Occipital lobe (tissue), 2 donors: ENCODE results near the gene SKIDA1. TPM values are rescaled to one million over a fixed set of nuclear protein-coding genes. Genes with fewer than 3 reads are reported as not detected.
A peak's percentile ranks its signal among the peaks of the same experiment; 100 is the strongest.
"Not testable (repeated sequence)": the region's sequence is repeated elsewhere in the genome, so short reads cannot be mapped to it uniquely, and the experiment has no call there.

Experiments
- DNase-seq: peaks from one replicate; lab custom pipeline; 2025; lab: John Stamatoyannopoulos, UW
- total RNA-seq: library from RNA; depleted of rRNA; stranded (reverse); fragments of >200 nt; gene quantifications from one replicate; pipeline ENCODE4 v1.2.3, GENCODE V29; 2014

SKIDA1 gene
- total RNA-seq = 9.4 TPM

- DNase-seq = peak; percentile 70
Observed at GRCh38 chr10:21525367-21526187, at the start of gene SKIDA1. SKIDA1 (minus strand) TSS chr10:21525682; CDS start chr10:21517822, 7,860 bp downstream.

DNA sequence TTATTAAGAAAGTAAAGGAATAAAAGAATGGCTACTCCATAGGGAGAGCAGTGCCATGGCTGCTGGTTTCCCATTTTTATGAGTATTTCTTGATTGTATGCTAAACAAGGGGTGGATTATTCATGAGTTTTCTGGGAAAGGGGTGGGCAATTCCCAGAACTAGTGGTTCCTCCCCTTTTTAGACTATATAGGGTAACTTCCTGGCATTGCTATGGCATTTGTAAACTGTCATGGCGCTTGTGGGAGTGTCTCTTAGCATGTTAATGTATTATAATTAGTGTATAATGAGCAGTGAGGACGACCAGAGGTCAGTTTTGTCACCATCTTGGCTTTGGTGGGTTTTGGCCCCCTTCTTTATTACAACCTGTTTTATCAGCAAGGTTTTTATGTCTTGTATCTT is 49.0 kb upstream of the SKIDA1 start:
- DNase-seq = not testable (repeated sequence)

- no peak for DNase-seq
Observed at GRCh38 chr10:21572578-21572977, 47.1 kb upstream of the SKIDA1 start.

DNA sequence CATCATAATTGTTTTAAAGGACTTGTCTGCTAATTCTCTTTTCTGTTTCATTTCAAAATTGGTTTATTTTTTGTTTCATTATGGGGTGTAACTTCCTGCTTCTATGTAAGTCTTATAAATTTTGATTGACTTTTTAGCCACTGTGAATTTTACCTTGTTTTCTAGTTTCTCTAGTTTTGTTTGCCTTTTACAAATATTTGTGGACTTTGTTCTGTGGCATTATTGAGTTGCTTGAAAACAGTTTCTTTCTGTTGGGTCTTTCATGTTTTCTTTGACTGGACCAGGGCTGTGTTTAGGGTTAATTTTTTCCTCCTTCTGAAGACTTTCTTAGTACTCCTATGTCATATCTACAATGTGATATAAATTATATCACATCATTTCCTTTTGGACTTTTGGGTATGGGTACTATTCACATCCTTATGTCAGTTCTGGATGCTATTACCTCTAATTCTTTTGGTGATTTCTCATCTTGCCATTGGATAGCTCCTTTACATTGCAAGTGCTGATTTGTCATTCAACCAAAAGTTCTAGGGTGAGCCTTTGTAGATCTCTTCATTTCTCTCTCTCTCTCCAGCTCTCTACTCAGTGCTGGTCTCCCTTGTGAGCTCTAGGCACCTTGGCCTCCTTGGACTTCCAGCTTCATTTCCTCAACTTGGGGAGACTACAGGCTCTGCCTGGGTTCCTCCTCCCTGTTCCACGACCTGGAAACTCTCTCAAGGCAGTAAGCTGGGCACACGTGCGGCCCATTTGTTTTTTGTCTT is 45.5 kb upstream of the SKIDA1 start:
- DNase-seq = no peak

DNA sequence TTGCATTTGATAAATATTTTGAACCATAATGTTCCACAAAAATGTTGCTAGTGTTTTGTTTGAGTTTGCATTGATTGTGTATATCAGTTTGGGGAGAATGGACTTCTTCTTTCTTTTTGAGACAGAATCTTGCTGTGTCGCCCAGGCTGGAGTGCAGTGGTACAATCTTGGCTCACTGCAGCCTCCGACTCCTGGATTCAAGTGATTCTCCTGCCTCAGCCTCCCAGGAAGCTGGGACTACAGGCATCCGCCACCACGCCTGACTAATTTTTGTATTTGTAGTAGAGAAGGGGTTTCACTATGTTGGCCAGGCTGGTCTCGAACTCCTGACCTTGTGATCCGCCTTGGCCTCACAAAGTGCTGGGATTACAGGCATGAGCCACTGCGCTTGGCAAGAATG is 33.5 kb upstream of the SKIDA1 start:
- not testable (repeated sequence) for DNase-seq

DNA sequence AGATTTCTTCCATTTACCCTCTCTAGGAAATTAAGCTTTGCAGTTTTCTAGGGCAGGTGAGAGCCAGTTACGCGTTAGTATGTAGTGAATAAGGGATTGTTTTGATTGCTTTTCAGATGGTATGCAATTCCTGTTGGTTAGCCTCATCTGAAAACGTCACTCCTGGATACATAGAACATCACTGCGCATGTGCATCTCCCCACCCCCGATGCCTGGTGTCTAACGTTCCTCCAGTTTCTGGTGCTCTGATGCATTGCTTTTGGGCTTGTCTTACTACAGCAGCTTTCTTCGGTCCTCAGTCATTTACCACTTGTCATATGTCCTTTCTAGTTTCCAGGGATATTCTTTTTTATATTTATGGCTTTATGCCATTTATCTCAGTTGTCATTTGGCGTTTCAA is 31.0 kb upstream of the SKIDA1 start:
- no peak for DNase-seq

GRCh38 chr10:21552638-21553037 is 27.2 kb upstream of the SKIDA1 start:
- DNase-seq = no peak

- no peak for DNase-seq
Observed at GRCh38 chr10:21547246-21547645, 21.8 kb upstream of the SKIDA1 start.

GRCh38 chr10:21540701-21541100 is 15.2 kb upstream of the SKIDA1 start:
- not testable (repeated sequence) for DNase-seq

DNA sequence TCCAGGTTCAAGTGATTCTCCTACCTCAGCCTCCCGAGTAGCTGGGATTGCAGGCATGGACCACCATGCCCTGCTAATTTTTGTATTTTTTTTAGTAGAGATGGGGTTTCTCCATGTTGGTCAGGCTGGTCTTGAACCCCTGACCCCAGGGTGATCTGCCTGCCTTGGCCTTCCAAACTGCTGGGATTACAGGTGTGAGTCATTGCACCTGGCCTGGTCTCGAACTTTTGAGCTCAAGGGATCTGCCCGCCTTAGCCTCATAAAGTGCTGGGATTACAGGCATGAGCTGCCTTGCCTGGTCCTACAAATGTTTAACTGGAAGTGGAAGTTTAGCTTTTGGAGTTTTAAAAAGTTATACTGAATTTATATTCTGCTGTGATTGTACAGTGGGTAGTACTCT is 11.4 kb upstream of the SKIDA1 start:
- DNase-seq = no peak

GRCh38 chr10:21535976-21536375 is 10.5 kb upstream of the SKIDA1 start:
- not testable (repeated sequence) for DNase-seq

DNA sequence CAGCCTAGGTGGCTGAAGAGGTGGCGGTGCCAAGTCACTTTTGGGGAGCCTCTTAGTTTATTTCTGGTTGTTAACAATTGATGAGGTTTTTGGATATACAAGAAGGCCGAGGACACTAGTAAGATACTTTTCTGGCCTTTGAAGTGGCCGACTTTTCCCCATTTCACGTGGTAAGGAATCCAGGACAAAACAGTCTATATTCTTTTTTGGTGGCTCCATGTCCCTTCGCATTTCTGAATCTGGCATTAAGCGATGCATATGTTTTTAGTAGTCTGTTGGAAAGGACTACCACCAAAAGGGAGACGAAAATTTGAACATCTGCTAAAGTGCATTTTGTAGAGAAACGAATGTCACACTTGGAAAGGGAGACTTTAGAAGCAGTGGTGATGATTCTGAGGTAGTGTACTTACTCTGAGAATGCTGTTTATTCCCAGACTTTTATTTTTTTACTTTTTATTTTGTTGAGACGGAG is 10.0 kb upstream of the SKIDA1 start:
- no peak for DNase-seq

DNA sequence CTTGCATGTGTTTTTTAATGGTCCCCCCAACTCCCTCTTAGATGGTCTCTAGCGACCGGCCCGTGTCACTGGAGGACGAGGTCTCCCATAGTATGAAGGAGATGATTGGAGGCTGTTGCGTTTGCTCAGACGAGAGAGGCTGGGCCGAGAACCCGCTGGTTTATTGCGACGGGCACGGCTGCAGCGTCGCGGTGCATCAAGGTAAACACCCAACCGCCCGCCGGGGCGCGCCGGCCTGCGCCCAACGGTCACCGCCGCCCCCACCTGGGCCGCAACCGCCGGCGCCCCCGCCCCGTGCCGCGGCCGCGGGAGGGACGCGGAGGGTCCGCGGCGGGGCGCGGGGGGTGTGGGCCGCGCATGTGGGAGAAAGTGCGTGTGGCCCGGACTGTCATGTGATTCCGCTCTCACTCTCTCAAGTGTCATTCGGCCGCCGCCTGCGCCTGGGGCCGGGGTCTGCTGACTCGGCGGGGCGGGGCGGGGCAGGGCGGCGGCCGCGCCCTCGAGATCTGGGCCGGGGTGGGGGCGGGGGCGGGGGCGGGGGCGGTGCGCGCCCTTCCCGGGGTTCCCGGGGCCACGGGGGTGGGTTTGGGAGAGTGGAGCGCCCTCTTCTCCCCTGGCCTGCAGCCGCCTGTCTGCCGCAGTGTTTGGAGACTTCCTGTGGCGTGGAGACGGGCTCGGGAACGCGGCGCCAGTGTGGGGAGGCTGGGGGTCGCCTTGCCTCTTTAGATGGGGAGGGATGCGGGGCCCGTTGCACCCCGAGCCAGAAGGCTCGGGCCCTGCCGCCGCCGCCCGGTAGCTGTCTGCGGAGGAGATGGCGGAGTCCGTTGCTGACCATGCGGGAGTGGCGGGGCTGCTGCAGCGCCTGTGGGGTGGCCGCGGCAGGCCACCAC is 9.4 kb upstream of the SKIDA1 start:
- peak; percentile 65 for DNase-seq

GRCh38 chr10:21534280-21534586 is 8.8 kb upstream of the SKIDA1 start:
- no peak for DNase-seq

DNA sequence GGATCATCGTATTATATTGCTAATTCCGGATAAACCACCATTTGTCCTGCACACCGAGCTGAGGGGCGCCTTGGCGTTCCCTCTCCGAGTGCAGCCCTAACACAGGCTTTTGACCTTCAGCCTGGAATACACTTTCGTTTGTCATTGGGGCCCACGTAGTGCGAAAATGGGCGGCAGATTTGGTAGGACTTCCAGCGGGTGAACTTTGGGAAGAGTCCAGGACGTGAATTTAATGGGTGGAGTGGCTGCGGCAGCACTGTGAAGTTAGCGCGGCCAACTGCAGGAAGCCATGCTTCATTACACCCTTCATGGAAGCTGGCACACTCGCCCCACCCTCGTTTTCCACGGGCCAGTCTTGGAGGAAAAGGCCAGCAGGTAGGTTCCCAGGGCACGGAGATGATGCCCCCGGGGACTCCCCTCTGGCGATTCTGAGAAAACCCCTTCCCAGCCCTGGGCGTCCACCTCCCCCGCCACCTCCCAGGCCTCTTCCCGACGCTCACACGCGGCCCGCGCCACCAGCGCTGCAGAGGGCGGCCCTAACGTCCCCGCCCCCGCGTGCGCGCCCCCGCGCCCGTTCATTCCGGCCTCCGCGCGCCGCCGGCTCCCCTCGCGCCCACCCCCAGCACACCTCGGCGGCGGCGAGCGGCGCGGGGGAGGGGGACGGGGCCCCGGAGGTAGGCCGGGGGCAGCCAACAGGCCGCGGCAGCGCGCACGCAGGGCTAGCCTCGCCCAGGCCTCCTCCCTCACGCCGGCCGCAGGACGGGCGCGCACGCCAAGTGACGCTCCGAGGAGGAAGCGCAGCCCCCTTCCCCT is 8.2 kb upstream of the SKIDA1 start, which contains the start of gene MLLT10:
Gene MLLT10, plus strand, starts transcription at position 766 of the 813 bp plus-strand sequence. CDS start 413 bp downstream, outside the sequence.
- peak; percentile 94 for DNase-seq

GRCh38 chr10:21532694-21533466 is 7.4 kb upstream of the SKIDA1 start:
- DNase-seq = no peak

DNA sequence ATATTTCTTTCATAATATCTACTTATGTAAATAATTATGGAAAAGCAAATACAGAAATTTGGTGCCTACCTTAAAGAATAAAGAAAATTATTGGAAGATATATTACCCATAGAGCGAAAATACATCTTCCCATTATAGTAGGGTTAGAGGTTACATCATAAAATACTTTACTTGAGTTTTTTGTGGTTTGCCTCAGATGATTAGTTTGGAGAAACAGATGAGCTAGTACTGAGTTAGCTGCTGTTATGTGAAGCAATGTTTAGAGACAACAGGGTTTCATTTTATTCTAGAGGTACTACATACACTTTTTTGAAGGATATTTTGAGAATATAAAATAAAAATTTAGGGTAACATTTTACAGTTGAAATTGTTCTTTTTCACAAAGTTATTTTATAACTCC is 5.7 kb upstream of the SKIDA1 start:
- no peak for DNase-seq

- DNase-seq = no peak
Observed at GRCh38 chr10:21530641-21531040, 5.2 kb upstream of the SKIDA1 start.

GRCh38 chr10:21530168-21530567 is 4.7 kb upstream of the SKIDA1 start:
- DNase-seq = no peak
